ENCODE measurements around the gene EGR4.

GRCh38 chr2:73282924-73283544 lies 10.3 kb downstream of the EGR4 start:
- TF ChIP-seq CTCF (IDR thresholded peaks at IDR 0.05; ENCODE audit: low read depth, low read length), result peak; percentile 2
- no peak for TF ChIP-seq POLR2A (IDR thresholded peaks at IDR 0.05; ENCODE audit: extremely low read depth, insufficient read length)
